Measurements from ENCODE around the gene DARS2.

DNA sequence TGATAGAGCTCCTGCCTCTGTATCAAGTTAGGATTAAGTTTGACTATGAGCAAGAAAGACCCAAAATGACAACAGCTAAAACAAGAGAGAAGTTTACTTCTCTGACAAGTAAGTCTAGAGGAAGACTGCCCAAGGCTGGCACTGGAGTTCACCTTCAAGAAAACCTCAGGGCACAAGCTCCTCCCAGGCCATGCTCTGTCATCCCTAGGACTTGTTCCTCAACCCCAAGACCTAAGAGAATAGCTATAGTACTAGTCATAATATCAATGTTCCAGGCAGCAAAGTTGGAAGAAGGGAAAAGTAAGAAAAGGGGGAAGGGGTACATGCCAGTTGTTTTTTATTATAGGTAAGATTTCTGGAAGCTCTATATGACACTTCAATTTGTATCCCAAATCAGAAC, 26.4 kb upstream of the DARS2 start:
- TF ChIP-seq, protein P1, sequence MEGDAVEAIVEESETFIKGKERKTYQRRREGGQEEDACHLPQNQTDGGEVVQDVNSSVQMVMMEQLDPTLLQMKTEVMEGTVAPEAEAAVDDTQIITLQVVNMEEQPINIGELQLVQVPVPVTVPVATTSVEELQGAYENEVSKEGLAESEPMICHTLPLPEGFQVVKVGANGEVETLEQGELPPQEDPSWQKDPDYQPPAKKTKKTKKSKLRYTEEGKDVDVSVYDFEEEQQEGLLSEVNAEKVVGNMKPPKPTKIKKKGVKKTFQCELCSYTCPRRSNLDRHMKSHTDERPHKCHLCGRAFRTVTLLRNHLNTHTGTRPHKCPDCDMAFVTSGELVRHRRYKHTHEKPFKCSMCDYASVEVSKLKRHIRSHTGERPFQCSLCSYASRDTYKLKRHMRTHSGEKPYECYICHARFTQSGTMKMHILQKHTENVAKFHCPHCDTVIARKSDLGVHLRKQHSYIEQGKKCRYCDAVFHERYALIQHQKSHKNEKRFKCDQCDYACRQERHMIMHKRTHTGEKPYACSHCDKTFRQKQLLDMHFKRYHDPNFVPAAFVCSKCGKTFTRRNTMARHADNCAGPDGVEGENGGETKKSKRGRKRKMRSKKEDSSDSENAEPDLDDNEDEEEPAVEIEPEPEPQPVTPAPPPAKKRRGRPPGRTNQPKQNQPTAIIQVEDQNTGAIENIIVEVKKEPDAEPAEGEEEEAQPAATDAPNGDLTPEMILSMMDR (IDR thresholded peaks at IDR 0.05; ENCODE audit: poor library complexity): no peak
- no peak for TF ChIP-seq EZH2 (IDR thresholded peaks at IDR 0.05; ENCODE audit: borderline replicate concordance)
